Endometrial microvascular endothelial cells (primary cell): ENCODE measurements around the gene RBCK1. TPM values are rescaled to one million over a fixed set of nuclear protein-coding genes. Genes with fewer than 3 reads are reported as not detected.

ENCODE experiments used
- in situ Hi-C: cut with HindIII; loops from 2 replicates; pipeline ENCODE4 v1.10.0; 2017; ENCODE audit warnings: low sequenced_read_pairs, low pct_unique_long_range_greater_than_20kb; ENCODE audit errors: inconsistent ontology term
- total RNA-seq: library from RNA; depleted of rRNA; stranded (reverse); fragments of >200 nt; gene quantifications from one replicate; pipeline ENCODE4 v1.2.3, GENCODE V29; 2015; ENCODE audit errors: inconsistent ontology term

The RBCK1 gene
- total RNA-seq, 1 donor from 2014 or later, result 104 TPM

DNA sequence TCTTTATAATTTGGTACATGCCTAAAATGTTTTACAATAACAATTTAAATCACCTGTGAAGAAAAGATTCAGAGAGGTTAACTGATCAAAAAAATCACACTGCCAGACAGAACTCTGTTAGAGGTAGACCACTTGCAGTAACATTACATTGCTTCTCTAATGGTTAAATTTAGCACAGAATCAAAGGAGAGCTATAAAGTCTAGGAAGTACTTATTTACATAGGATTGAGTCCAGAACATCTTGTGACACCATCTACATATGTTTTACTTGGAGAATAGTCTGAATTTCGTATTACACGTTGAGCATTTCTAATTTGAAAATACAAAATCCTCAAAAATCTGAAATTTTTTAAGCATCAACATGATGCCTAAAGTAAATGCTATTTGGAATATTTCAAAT lies 71.4 kb downstream of the RBCK1 start:
- in situ Hi-C loops, result no loop called here

DNA sequence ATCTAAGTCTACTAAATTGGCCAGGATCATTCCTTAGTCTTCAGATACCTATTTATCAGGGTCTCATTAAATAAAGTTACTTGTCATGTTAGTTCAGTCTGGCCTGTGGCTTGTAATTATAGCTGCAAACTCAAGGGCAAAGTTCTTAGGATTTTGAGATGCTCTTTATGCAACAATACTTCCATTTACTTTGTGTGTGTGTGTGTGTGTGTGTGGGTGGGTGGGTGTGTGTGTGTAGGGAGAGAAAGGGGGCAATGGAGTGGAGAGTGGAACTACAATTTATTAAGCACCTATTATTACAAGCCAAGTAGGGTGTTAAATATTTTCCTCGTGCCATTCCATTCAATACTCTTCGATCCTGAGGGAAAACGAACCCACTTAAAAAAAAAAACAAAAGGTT lies 71.9 kb downstream of the RBCK1 start:
- in situ Hi-C loops, result no loop called here

DNA sequence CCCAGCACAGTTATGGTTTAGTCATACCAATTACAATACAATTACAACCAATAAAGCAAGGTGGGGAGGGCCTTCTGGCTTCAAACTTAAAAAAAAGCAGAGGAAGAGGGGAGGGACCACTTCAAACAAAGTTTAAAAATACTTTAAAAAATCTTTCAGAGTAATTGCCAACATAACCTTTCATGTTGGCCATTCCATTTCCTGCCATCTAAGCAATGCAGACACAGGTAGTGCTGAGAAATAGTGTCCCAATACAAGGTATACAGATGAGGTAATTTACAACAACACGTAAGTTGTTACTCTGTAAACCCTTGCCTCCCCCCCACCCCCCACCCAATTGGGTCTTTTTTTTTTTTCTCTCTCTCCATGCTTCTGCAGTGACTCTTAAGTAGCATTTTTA lies 73.1 kb downstream of the RBCK1 start:
- in situ Hi-C loops, result no loop called here

Other genes with a start within 250 kb of the RBCK1 start
- gene DEFB128, start 218.6 kb upstream of the RBCK1 start, total RNA-seq, result not detected
- not detected for gene DEFB129, start 181.0 kb upstream of the RBCK1 start, total RNA-seq
- not detected for gene DEFB132, start 150.6 kb upstream of the RBCK1 start, total RNA-seq
- 3.8 TPM for gene C20orf96, start 117.5 kb upstream of the RBCK1 start, total RNA-seq
- 13.2 TPM for gene ZCCHC3, start 110.7 kb upstream of the RBCK1 start, total RNA-seq
- gene SOX12, start 82.7 kb upstream of the RBCK1 start, total RNA-seq, result 10.6 TPM
- gene NRSN2, start 61.2 kb upstream of the RBCK1 start, total RNA-seq, result 47.8 TPM
- 51.4 TPM for gene TRIB3, start 27.5 kb upstream of the RBCK1 start, total RNA-seq
- gene TBC1D20, start 54.2 kb downstream of the RBCK1 start, total RNA-seq, result 34.8 TPM
- 102 TPM for gene CSNK2A1, start 135.5 kb downstream of the RBCK1 start, total RNA-seq
- gene TCF15, start 202.0 kb downstream of the RBCK1 start, total RNA-seq, result 4.7 TPM
- gene SRXN1, start 244.9 kb downstream of the RBCK1 start, total RNA-seq, result 82.6 TPM